ENCODE data around the gene MACROD2. TPM values are rescaled to one million over a fixed set of nuclear protein-coding genes. Genes with fewer than 3 reads are reported as not detected.

Gene MACROD2
- total RNA-seq, 1 donor from 2014 or later: 2.4 TPM

DNA sequence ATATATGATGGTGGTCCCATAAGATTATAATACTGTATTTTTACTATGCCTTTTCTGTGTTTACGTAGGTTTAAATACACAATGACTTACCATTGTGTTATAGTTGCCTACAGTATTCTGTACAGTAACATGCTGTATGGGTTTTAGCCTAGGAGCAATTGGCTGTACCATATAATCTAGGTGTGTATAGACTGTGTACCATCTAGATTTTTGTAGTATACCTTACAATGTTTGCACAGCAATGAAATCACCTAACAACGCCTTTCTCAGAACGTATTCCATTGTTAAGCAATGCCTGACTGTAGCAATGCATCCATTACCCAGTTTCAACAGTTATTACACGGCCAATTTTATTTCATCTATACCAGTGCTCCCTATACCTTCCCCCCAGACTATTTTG lies 10.7 kb downstream of the MACROD2 start:
- Histone ChIP-seq H2AFZ (ENCODE audit: low read depth, low read length) (no peak overlapping the region), H3K9ac (ENCODE audit: low read length) (no peak overlapping the region), H3K36me3 (ENCODE audit: insufficient read depth, low read length) (no peaks in the 10 kb centered on the region), H3K27me3 (ENCODE audit: insufficient read depth, low read length) (no peaks in the 10 kb centered on the region), H3K79me2 (ENCODE audit: insufficient read depth, low read length) (no peaks in the 10 kb centered on the region), H3K4me2 (ENCODE audit: low read length) (no peak overlapping the region), H3K4me1 (ENCODE audit: insufficient read depth, low read length) (no peaks in the 10 kb centered on the region), H4K20me1 (ENCODE audit: insufficient read depth, low read length) (no peaks in the 10 kb centered on the region), H3K27ac (ENCODE audit: low read depth, low read length) (no peak overlapping the region), H3K4me3 (ENCODE audit: insufficient read depth, low read depth, low read length) (no peak overlapping the region), H3K9me3 (ENCODE audit: insufficient read depth, low read depth, low read length) (no peaks in the 10 kb centered on the region)
- no peaks in the 10 kb centered on the region for H3K36me3 Mint-ChIP-seq (ENCODE audit: low read depth, unreplicated experiment)
- TF ChIP-seq EZH2 (IDR thresholded peaks at IDR 0.05; ENCODE audit: insufficient read depth, low read length): no peak
- TF ChIP-seq, protein P1, sequence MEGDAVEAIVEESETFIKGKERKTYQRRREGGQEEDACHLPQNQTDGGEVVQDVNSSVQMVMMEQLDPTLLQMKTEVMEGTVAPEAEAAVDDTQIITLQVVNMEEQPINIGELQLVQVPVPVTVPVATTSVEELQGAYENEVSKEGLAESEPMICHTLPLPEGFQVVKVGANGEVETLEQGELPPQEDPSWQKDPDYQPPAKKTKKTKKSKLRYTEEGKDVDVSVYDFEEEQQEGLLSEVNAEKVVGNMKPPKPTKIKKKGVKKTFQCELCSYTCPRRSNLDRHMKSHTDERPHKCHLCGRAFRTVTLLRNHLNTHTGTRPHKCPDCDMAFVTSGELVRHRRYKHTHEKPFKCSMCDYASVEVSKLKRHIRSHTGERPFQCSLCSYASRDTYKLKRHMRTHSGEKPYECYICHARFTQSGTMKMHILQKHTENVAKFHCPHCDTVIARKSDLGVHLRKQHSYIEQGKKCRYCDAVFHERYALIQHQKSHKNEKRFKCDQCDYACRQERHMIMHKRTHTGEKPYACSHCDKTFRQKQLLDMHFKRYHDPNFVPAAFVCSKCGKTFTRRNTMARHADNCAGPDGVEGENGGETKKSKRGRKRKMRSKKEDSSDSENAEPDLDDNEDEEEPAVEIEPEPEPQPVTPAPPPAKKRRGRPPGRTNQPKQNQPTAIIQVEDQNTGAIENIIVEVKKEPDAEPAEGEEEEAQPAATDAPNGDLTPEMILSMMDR (IDR thresholded peaks at IDR 0.05; ENCODE audit: insufficient read depth, low read depth, low read length): no peak
- H3K4me3 Mint-ChIP-seq (ENCODE audit: unreplicated experiment): no peak overlapping the region
- no peaks in the 10 kb centered on the region for H3K4me1 Mint-ChIP-seq (ENCODE audit: low read depth, unreplicated experiment)
- H3K9me3 Mint-ChIP-seq (ENCODE audit: unreplicated experiment): no peaks in the 10 kb centered on the region
- DNase-seq (ENCODE audit: low read depth) (no peak), FAIRE-seq (no peak)
- no peaks in the 10 kb centered on the region for H3K27me3 Mint-ChIP-seq (ENCODE audit: low read depth, unreplicated experiment)
- H3K27ac Mint-ChIP-seq (ENCODE audit: unreplicated experiment): no peak overlapping the region

DNA sequence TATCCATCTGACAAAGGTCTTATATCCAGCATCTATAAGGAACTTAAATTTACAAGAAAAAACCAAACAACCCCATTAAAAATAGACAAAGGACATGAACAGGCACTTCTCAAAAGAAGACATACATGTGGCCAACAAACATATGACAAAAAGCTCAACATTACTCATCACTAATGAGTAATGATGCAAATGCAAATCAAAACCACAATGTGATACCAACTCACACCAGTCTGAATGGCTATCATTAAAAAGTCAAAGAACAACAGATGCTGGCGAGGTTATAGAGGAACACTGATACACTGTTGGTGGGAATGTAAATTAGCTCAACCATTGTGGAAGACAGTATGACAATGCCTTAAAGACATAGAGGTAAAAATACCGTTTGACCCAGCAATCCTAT lies 13.9 kb downstream of the MACROD2 start:
- H3K4me3 ChIP-seq (ENCODE audit: insufficient read depth, low read depth, low read length): no peak overlapping the region
- H3K27ac Mint-ChIP-seq (ENCODE audit: unreplicated experiment): no peak overlapping the region
- no peak overlapping the region for H3K4me2 ChIP-seq (ENCODE audit: low read length)
- H3K9me3 Mint-ChIP-seq (ENCODE audit: unreplicated experiment): no peaks in the 10 kb centered on the region
- H3K36me3 ChIP-seq (ENCODE audit: insufficient read depth, low read length): no peaks in the 10 kb centered on the region
- H3K79me2 ChIP-seq (ENCODE audit: insufficient read depth, low read length): no peaks in the 10 kb centered on the region
- no peaks in the 10 kb centered on the region for H3K4me1 ChIP-seq (ENCODE audit: insufficient read depth, low read length)
- H4K20me1 ChIP-seq (ENCODE audit: insufficient read depth, low read length): no peaks in the 10 kb centered on the region
- H3K4me3 Mint-ChIP-seq (ENCODE audit: unreplicated experiment): no peak overlapping the region
- H2AFZ ChIP-seq (ENCODE audit: low read depth, low read length): no peak overlapping the region
- H3K9me3 ChIP-seq (ENCODE audit: insufficient read depth, low read depth, low read length): no peaks in the 10 kb centered on the region
- DNase-seq (ENCODE audit: low read depth): no peak
- no peaks in the 10 kb centered on the region for H3K36me3 Mint-ChIP-seq (ENCODE audit: low read depth, unreplicated experiment)
- no peak for TF ChIP-seq EZH2 (IDR thresholded peaks at IDR 0.05; ENCODE audit: insufficient read depth, low read length)
- TF ChIP-seq, protein P1 (IDR thresholded peaks at IDR 0.05; ENCODE audit: insufficient read depth, low read depth, low read length): no peak
- no peaks in the 10 kb centered on the region for H3K27me3 ChIP-seq (ENCODE audit: insufficient read depth, low read length)
- H3K27me3 Mint-ChIP-seq (ENCODE audit: low read depth, unreplicated experiment): no peaks in the 10 kb centered on the region
- no peak for FAIRE-seq
- no peak overlapping the region for H3K27ac ChIP-seq (ENCODE audit: low read depth, low read length)
- no peaks in the 10 kb centered on the region for H3K4me1 Mint-ChIP-seq (ENCODE audit: low read depth, unreplicated experiment)
- no peak overlapping the region for H3K9ac ChIP-seq (ENCODE audit: low read length)

DNA sequence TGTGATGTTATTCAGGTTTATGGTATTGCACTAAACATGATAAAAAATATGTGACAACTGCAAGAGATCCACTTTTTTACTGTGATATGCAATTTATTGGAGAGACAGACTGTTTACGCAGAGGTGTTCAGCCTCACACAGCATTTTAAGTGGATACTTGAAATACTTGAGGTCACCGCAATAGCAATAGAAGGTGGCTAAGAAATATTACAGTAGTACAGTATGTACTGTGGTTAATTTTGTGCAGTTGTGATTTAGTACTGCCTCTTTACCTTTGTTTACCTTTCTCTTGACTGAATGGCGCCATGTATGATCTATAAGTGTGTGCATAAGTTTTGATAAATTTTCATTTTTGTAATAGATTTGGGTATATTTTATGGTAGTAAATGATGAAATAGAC lies 17.4 kb downstream of the MACROD2 start:
- Mint-ChIP-seq H3K27ac (ENCODE audit: unreplicated experiment) (no peak overlapping the region), H3K4me1 (ENCODE audit: low read depth, unreplicated experiment) (no peaks in the 10 kb centered on the region), H3K36me3 (ENCODE audit: low read depth, unreplicated experiment) (no peaks in the 10 kb centered on the region), H3K4me3 (ENCODE audit: unreplicated experiment) (no peak overlapping the region), H3K9me3 (ENCODE audit: unreplicated experiment) (peaks cover 4% of the 10 kb centered on the region), H3K27me3 (ENCODE audit: low read depth, unreplicated experiment) (no peaks in the 10 kb centered on the region)
- no peak overlapping the region for H3K27ac ChIP-seq (ENCODE audit: low read depth, low read length)
- no peaks in the 10 kb centered on the region for H3K4me1 ChIP-seq (ENCODE audit: insufficient read depth, low read length)
- no peaks in the 10 kb centered on the region for H3K36me3 ChIP-seq (ENCODE audit: insufficient read depth, low read length)
- H4K20me1 ChIP-seq (ENCODE audit: insufficient read depth, low read length): no peaks in the 10 kb centered on the region
- H2AFZ ChIP-seq (ENCODE audit: low read depth, low read length): no peak overlapping the region
- no peak overlapping the region for H3K4me2 ChIP-seq (ENCODE audit: low read length)
- H3K9ac ChIP-seq (ENCODE audit: low read length): no peak overlapping the region
- H3K79me2 ChIP-seq (ENCODE audit: insufficient read depth, low read length): no peaks in the 10 kb centered on the region
- no peak for DNase-seq (ENCODE audit: low read depth)
- H3K27me3 ChIP-seq (ENCODE audit: insufficient read depth, low read length): no peaks in the 10 kb centered on the region
- FAIRE-seq: no peak
- no peaks in the 10 kb centered on the region for H3K9me3 ChIP-seq (ENCODE audit: insufficient read depth, low read depth, low read length)
- no peak overlapping the region for H3K4me3 ChIP-seq (ENCODE audit: insufficient read depth, low read depth, low read length)
- TF ChIP-seq, protein P1 (IDR thresholded peaks at IDR 0.05; ENCODE audit: insufficient read depth, low read depth, low read length): no peak
- no peak for TF ChIP-seq EZH2 (IDR thresholded peaks at IDR 0.05; ENCODE audit: insufficient read depth, low read length)
